Activated naive CD4-positive, alpha-beta T cell treated with anti-CD3 and anti-CD28 coated beads, Interleukin-2, amount 50 U/mL, for 24 hours (primary cell): Measurements from ENCODE around the gene POU3F1.

ENCODE experiments used
- H3K27ac Mint-ChIP-seq: one replicate; pipeline ENCODE4 v1.8.0; 2021; ENCODE audit warnings: mild to moderate bottlenecking, mixed read lengths
- H3K27me3 Mint-ChIP-seq: one replicate; pipeline ENCODE4 v1.8.0; 2021; ENCODE audit warnings: mixed read lengths
- H3K36me3 Mint-ChIP-seq: one replicate; pipeline ENCODE4 v1.8.0; 2021; ENCODE audit warnings: mixed read lengths
- H3K4me1 Mint-ChIP-seq: one replicate; pipeline ENCODE4 v1.8.0; 2021; ENCODE audit warnings: mixed read lengths
- H3K4me3 Mint-ChIP-seq: one replicate; pipeline ENCODE4 v1.8.0; 2021; ENCODE audit warnings: mild to moderate bottlenecking, mixed read lengths
- H3K9me3 Mint-ChIP-seq: one replicate; pipeline ENCODE4 v1.8.0; 2021; ENCODE audit warnings: mixed read lengths

The POU3F1 gene

GRCh38 chr1:38079019-38079418 lies 32.4 kb upstream of the POU3F1 start:
- H3K27ac Mint-ChIP-seq: no peak overlapping the region
- H3K4me1 Mint-ChIP-seq: no peaks in the 10 kb centered on the region
- peaks cover 10% of the 10 kb centered on the region for H3K27me3 Mint-ChIP-seq
- no peak overlapping the region for H3K4me3 Mint-ChIP-seq
- H3K9me3 Mint-ChIP-seq: no peaks in the 10 kb centered on the region
- H3K36me3 Mint-ChIP-seq: no peaks in the 10 kb centered on the region

GRCh38 chr1:38077523-38078147 lies 31.0 kb upstream of the POU3F1 start:
- Mint-ChIP-seq H3K4me3 (no peak overlapping the region), H3K36me3 (no peaks in the 10 kb centered on the region), H3K27ac (no peak overlapping the region), H3K9me3 (no peaks in the 10 kb centered on the region), H3K27me3 (peaks cover 13% of the 10 kb centered on the region), H3K4me1 (no peaks in the 10 kb centered on the region)

- Mint-ChIP-seq H3K36me3 (no peaks in the 10 kb centered on the region), H3K27ac (no peak overlapping the region), H3K27me3 (peaks cover 13% of the 10 kb centered on the region), H3K4me3 (no peak overlapping the region), H3K9me3 (no peaks in the 10 kb centered on the region), H3K4me1 (no peaks in the 10 kb centered on the region)
These were observed 29.9 kb upstream of the POU3F1 start for GRCh38 chr1:38076455-38076854.

DNA sequence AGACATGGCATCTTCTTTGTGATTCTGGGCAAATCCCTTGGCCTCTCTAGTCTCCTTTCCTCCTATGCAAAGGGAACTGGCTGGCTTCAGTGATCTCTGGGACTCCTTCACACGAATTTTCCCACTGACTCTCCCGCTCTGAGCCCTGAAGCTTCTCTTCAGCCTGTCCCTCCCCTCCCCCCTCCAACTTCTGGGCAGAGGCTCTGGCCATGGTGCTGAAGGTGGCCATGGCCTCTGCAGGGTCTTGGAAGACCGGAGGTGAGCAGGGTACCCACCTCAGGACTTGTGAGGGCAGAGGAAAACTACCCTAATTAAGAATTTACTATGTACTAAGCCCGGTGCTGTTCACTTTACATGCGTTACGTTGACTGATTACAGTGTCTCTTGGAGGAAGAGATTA lies 29.4 kb upstream of the POU3F1 start:
- H3K9me3 Mint-ChIP-seq: no peaks in the 10 kb centered on the region
- no peak overlapping the region for H3K27ac Mint-ChIP-seq
- peaks cover 13% of the 10 kb centered on the region for H3K27me3 Mint-ChIP-seq
- no peak overlapping the region for H3K4me3 Mint-ChIP-seq
- H3K36me3 Mint-ChIP-seq: no peaks in the 10 kb centered on the region
- no peaks in the 10 kb centered on the region for H3K4me1 Mint-ChIP-seq

- no peaks in the 10 kb centered on the region for H3K4me1 Mint-ChIP-seq
- no peaks in the 10 kb centered on the region for H3K9me3 Mint-ChIP-seq
- H3K27me3 Mint-ChIP-seq: peaks cover 18% of the 10 kb centered on the region
- H3K4me3 Mint-ChIP-seq: no peak overlapping the region
- H3K27ac Mint-ChIP-seq: no peak overlapping the region
- H3K36me3 Mint-ChIP-seq: no peaks in the 10 kb centered on the region
These were observed 28.6 kb upstream of the POU3F1 start for GRCh38 chr1:38075191-38075590.

GRCh38 chr1:38074302-38074677 lies 27.7 kb upstream of the POU3F1 start:
- H3K27me3 Mint-ChIP-seq: peaks cover 22% of the 10 kb centered on the region
- H3K36me3 Mint-ChIP-seq: no peaks in the 10 kb centered on the region
- H3K27ac Mint-ChIP-seq: no peak overlapping the region
- H3K4me1 Mint-ChIP-seq: no peaks in the 10 kb centered on the region
- H3K9me3 Mint-ChIP-seq: no peaks in the 10 kb centered on the region
- no peak overlapping the region for H3K4me3 Mint-ChIP-seq

GRCh38 chr1:38073534-38074301 lies 27.1 kb upstream of the POU3F1 start:
- H3K27me3 Mint-ChIP-seq: peaks cover 24% of the 10 kb centered on the region
- H3K27ac Mint-ChIP-seq: no peak overlapping the region
- H3K4me3 Mint-ChIP-seq: no peak overlapping the region
- no peaks in the 10 kb centered on the region for H3K9me3 Mint-ChIP-seq
- H3K36me3 Mint-ChIP-seq: no peaks in the 10 kb centered on the region
- no peaks in the 10 kb centered on the region for H3K4me1 Mint-ChIP-seq

- Mint-ChIP-seq H3K9me3 (no peaks in the 10 kb centered on the region), H3K4me1 (no peaks in the 10 kb centered on the region), H3K36me3 (no peaks in the 10 kb centered on the region), H3K27ac (no peak overlapping the region), H3K27me3 (peaks cover 25% of the 10 kb centered on the region), H3K4me3 (no peak overlapping the region)
These were observed 26.3 kb upstream of the POU3F1 start for GRCh38 chr1:38072858-38073257.

GRCh38 chr1:38071312-38072256 lies 25.0 kb upstream of the POU3F1 start:
- Mint-ChIP-seq H3K9me3 (no peaks in the 10 kb centered on the region), H3K27me3 (peaks cover 25% of the 10 kb centered on the region), H3K36me3 (no peaks in the 10 kb centered on the region), H3K4me3 (no peak overlapping the region), H3K27ac (no peak overlapping the region), H3K4me1 (no peaks in the 10 kb centered on the region)

DNA sequence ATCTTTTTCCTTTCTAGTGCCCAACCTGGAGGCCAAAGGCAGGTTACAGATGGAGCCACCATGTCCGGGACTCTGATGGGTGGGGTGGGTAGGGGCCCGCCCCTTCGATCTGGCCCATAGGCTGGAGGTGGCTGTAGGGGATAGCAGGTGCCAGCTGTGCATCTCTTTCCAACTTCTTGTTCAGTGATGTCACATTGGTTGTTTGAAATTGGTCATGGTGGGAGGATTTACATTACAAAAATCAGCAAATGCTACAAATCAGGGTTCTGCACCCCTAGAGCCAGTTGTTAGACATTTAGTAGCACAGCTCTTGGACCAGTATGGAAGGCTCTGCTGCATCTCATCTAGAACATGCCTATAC lies 22.4 kb upstream of the POU3F1 start:
- Mint-ChIP-seq H3K27me3 (peaks cover 16% of the 10 kb centered on the region), H3K9me3 (no peaks in the 10 kb centered on the region), H3K27ac (no peak overlapping the region), H3K4me3 (no peak overlapping the region), H3K36me3 (no peaks in the 10 kb centered on the region), H3K4me1 (no peaks in the 10 kb centered on the region)

DNA sequence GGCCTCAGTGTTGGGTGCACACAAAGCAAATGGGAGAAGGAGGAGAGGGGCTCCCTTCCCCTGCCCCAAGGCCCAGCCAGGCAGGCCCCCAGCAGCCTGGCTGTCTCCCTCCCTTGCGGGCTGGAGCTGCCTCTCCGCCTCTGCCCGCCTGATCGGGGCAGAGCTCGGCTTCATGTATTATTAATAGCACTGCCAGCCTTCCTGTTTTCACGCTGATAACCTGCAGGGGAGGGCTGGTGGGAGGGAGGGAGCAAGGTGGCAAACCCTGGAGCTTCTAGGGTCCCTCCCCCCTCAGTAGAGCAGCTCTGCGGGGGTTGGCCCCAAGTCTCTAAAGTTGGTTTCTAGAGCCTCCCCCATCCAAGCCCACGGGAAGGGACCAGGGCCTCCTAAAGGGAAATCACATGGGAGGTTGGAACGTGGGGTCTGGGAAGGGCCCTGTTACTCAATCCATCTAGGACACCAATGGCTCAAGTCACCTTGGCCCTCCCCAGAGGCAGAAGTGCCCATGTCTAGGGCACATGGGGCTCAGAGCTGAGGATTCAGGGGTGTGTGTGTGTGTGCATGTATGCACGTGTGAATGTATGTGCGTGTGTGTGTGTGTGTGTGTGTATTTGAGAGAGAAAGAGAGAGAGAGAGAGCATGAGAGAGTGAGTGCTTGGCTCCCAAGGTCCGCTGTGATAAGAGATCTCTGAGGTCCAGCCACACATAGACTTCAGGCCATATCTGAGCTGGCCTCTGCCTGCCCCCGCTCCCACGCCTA lies 21.8 kb upstream of the POU3F1 start:
- H3K4me1 Mint-ChIP-seq: no peaks in the 10 kb centered on the region
- no peaks in the 10 kb centered on the region for H3K9me3 Mint-ChIP-seq
- H3K4me3 Mint-ChIP-seq: no peak overlapping the region
- H3K27ac Mint-ChIP-seq: peak overlapping the region; percentile 33
- H3K36me3 Mint-ChIP-seq: no peaks in the 10 kb centered on the region
- H3K27me3 Mint-ChIP-seq: peaks cover 16% of the 10 kb centered on the region

DNA sequence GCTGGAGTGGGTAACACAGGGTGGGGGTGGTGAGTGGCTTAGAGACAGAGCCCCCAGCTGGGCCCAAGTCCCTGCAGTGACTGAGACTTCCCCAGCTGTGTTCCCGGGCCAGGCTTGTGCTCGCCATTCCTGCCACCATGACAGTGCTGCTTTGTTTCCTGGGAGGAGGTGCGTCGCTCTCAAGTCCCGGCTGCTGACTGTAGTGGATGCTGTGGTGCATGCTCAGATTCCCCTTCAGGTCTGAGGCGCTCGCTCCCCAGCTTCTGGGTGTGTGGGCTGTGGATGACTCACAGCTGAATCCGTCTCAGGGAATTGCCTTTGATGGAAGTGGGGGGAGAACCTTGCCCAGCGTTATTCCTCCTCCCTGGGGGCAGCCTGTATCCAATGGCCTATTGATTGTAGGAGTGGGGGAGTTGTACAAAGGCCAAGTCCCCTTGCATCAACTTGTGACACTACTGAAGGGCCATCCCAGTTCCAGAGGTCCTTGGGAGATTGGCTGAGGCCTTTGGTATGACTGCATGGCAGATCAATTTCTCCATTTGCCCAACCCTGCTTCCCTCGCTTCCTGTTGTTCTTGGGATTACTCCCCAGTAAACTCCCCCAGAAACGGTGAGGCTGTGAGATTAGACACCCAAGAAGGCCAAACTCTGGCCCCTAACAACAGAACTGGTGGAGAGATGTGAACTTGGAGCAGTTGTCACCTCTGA lies 17.8 kb upstream of the POU3F1 start:
- peaks cover 4% of the 10 kb centered on the region for H3K27me3 Mint-ChIP-seq
- H3K27ac Mint-ChIP-seq: no peak overlapping the region
- H3K4me3 Mint-ChIP-seq: no peak overlapping the region
- H3K4me1 Mint-ChIP-seq: no peaks in the 10 kb centered on the region
- H3K9me3 Mint-ChIP-seq: no peaks in the 10 kb centered on the region
- no peaks in the 10 kb centered on the region for H3K36me3 Mint-ChIP-seq

DNA sequence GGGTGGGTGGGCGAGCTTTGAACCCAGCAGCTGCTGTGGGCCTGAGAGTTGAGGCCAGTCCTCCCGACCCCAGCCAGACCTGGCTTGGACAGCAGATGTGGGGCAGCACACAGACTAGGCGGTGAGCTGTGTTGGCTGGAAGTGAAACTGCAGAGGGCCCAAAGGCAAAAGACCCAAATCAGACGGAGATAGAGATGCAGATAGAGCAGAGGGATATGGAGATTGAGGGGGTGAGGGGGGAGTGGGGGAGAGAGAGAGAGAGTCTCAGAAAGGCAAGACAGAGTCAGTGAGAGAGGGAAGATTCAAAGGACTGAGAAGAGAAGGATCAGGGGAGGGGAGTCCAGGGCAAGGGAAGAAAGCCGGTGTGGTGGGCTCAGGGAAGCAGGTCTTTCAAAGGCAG lies 17.0 kb upstream of the POU3F1 start:
- H3K4me1 Mint-ChIP-seq: no peaks in the 10 kb centered on the region
- no peaks in the 10 kb centered on the region for H3K36me3 Mint-ChIP-seq
- H3K27ac Mint-ChIP-seq: no peak overlapping the region
- peaks cover 3% of the 10 kb centered on the region for H3K27me3 Mint-ChIP-seq
- no peaks in the 10 kb centered on the region for H3K9me3 Mint-ChIP-seq
- no peak overlapping the region for H3K4me3 Mint-ChIP-seq

- Mint-ChIP-seq H3K4me3 (no peak overlapping the region), H3K36me3 (no peaks in the 10 kb centered on the region), H3K27me3 (no peaks in the 10 kb centered on the region), H3K9me3 (no peaks in the 10 kb centered on the region), H3K4me1 (no peaks in the 10 kb centered on the region), H3K27ac (no peak overlapping the region)
These were observed 16.0 kb upstream of the POU3F1 start for GRCh38 chr1:38062361-38063288.
